ENCODE data around the gene TBC1D5.

Gene TBC1D5

GRCh38 chr3:17724948-17725347, 17.5 kb downstream of the TBC1D5 start:
- H3K4me3 ChIP-seq (ENCODE audit: low read depth, low read length), result no peak overlapping the region
- TF ChIP-seq MYC (IDR thresholded peaks at IDR 0.05; ENCODE audit: low read depth, low read length), result no peak
- no peak for TF ChIP-seq CTCF (IDR thresholded peaks at IDR 0.05; ENCODE audit: low read depth, low read length)
- TF ChIP-seq, protein P1, sequence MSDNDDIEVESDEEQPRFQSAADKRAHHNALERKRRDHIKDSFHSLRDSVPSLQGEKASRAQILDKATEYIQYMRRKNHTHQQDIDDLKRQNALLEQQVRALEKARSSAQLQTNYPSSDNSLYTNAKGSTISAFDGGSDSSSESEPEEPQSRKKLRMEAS (IDR thresholded peaks at IDR 0.05; ENCODE audit: low read depth, low read length), result no peak
- TF ChIP-seq POLR2A (IDR thresholded peaks at IDR 0.05; ENCODE audit: extremely low read depth, insufficient read length), result no peak
- DNase-seq (ENCODE audit: low read depth), result no peak

- no peak for DNase-seq (ENCODE audit: low read depth)
- no peak overlapping the region for H3K4me3 ChIP-seq (ENCODE audit: low read depth, low read length)
- TF ChIP-seq POLR2A (IDR thresholded peaks at IDR 0.05; ENCODE audit: extremely low read depth, insufficient read length), result no peak
- no peak for TF ChIP-seq CTCF (IDR thresholded peaks at IDR 0.05; ENCODE audit: low read depth, low read length)
- TF ChIP-seq, protein P1 (IDR thresholded peaks at IDR 0.05; ENCODE audit: low read depth, low read length), result no peak
- no peak for TF ChIP-seq MYC (IDR thresholded peaks at IDR 0.05; ENCODE audit: low read depth, low read length)
Measured at GRCh38 chr3:17724122-17724521, 18.3 kb downstream of the TBC1D5 start.

DNA sequence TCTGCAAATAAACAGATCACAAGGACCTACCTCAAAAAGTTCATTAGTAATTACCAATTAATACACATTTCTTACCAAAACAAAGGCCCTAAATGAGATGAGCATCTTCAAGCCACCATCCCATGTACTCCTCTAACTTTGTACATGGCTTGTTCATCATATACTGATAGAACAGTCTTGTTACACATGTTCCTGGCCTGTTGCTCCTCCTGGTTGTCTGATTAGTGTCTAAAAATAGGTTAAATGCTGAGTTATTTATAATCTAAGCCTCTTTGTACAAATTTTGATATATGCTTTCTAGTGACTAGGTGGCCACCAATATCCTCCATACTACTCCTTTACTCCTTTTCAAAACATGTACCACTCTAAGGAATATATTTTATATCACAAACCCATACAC, 25.0 kb downstream of the TBC1D5 start:
- TF ChIP-seq CTCF (IDR thresholded peaks at IDR 0.05; ENCODE audit: low read depth, low read length), result no peak
- TF ChIP-seq POLR2A (IDR thresholded peaks at IDR 0.05; ENCODE audit: extremely low read depth, insufficient read length), result no peak
- TF ChIP-seq, protein P1 (IDR thresholded peaks at IDR 0.05; ENCODE audit: low read depth, low read length), result no peak
- no peak for TF ChIP-seq MYC (IDR thresholded peaks at IDR 0.05; ENCODE audit: low read depth, low read length)
- no peak overlapping the region for H3K4me3 ChIP-seq (ENCODE audit: low read depth, low read length)
- DNase-seq (ENCODE audit: low read depth), result no peak

DNA sequence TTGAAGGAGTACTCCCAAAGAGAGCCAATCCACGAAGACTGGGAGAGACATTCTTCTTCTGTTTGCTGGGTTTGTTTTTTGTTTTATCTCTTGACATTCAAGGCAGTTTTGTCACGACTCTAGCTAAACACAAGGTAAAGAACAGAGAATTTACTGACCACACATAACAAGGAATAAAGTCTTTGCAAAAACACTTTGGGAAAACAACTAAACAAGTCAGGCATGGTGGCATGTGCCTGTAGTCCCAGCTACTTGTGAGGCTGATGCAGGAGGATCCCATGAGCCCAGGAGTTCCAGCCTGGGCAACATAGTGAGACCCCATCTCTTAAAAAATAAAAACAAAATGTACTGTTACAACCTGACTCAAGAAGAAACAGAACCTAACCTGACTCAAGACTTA, 28.0 kb downstream of the TBC1D5 start:
- TF ChIP-seq POLR2A (IDR thresholded peaks at IDR 0.05; ENCODE audit: extremely low read depth, insufficient read length) (no peak), MYC (IDR thresholded peaks at IDR 0.05; ENCODE audit: low read depth, low read length) (no peak), CTCF (IDR thresholded peaks at IDR 0.05; ENCODE audit: low read depth, low read length) (no peak)
- TF ChIP-seq, protein P1 (IDR thresholded peaks at IDR 0.05; ENCODE audit: low read depth, low read length), result no peak
- H3K4me3 ChIP-seq (ENCODE audit: low read depth, low read length), result no peak overlapping the region
- DNase-seq (ENCODE audit: low read depth), result no peak

DNA sequence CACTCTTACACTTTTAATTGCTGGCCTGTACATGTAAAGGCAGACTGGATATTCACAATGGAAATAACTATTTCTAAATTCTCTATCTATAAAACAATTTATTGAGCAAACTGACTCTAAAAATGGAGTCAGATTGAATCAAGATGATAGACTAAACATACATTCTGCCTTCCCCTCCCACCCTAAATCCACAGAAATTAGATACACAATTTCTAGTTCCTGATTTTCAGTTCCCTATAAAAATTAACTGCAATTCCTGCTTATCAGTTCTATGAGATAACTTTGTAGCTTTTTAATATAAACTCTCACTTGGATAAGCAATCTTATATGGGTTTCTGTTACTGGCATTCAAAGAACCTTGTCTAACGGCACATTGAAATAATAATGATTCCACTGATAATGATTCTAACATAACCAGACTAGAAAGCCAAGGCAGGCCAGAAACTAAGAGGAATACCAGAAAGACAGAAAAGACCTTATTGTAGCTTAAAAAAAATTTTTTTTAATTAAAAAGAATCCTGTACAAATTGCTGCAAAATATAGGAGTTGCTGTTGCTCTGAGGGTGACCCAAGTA, 33.1 kb downstream of the TBC1D5 start:
- TF ChIP-seq CTCF (IDR thresholded peaks at IDR 0.05; ENCODE audit: low read depth, low read length), result no peak
- TF ChIP-seq, protein P1 (IDR thresholded peaks at IDR 0.05; ENCODE audit: low read depth, low read length), result no peak
- no peak for TF ChIP-seq MYC (IDR thresholded peaks at IDR 0.05; ENCODE audit: low read depth, low read length)
- TF ChIP-seq POLR2A (IDR thresholded peaks at IDR 0.05; ENCODE audit: extremely low read depth, insufficient read length), result no peak
- no peak for DNase-seq (ENCODE audit: low read depth)
- H3K4me3 ChIP-seq (ENCODE audit: low read depth, low read length), result no peak overlapping the region

Data from NB4 (cell line).